ENCODE results near the gene HOXC10.

The HOXC10 gene

GRCh38 chr12:54028314-54029201 lies 43.6 kb downstream of the HOXC10 start, which contains the start of gene HOXC6:
TSS of gene HOXC6 (plus strand) at chr12:54028440. CDS start at chr12:54028522, 82 bp downstream.
- DNase-seq: no peak

GRCh38 chr12:54029529-54030441 lies 44.8 kb downstream of the HOXC10 start:
- DNase-seq: no peak

DNA sequence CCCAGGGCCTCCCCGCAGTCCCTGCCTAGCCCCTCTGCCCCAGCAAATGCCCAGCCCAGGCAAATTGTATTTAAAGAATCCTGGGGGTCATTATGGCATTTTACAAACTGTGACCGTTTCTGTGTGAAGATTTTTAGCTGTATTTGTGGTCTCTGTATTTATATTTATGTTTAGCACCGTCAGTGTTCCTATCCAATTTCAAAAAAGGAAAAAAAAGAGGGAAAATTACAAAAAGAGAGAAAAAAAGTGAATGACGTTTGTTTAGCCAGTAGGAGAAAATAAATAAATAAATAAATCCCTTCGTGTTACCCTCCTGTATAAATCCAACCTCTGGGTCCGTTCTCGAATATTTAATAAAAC lies 45.5 kb downstream of the HOXC10 start:
- no peak for DNase-seq

DNA sequence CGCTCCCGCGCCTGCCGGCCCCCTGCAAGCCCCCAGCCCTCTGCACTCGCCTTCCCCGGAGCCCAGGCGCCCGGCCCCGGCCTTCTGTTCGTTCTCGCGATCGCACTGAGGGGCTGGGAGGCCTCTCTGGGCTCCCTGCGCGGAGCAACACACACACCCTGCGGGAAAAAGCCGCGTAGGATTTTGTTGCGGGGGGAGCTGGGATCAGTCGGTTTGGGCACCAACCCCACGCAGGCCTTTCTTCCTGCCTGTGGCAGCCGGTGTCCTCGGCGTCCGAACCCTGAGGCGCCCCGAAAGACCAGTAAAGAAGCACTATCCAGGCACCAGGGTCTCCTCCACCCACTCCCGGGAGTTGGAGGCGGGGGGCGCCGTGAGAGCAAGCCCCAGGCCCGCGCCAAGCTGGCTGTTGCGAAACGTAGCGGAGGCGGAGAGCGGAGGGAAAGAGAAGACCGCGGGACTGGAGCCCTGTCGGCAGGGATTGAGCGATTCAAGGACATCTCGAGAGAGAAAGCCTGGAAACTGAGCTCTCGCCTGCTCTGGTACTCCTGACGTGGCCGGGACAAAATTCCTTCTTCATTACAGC lies 46.0 kb downstream of the HOXC10 start:
- no peak for DNase-seq

- no peak for DNase-seq
Observed at GRCh38 chr12:54031480-54031879, 46.5 kb downstream of the HOXC10 start.

GRCh38 chr12:54032086-54032619 lies 47.2 kb downstream of the HOXC10 start:
- DNase-seq: no peak

GRCh38 chr12:54032627-54033100 lies 47.7 kb downstream of the HOXC10 start, which contains the start of gene HOXC5:
TSS of gene HOXC5 (plus strand) at chr12:54033050. CDS start at chr12:54033123, 73 bp downstream.
- peak in 28 of 51 donors; percentile 1 to 49 (median 14) for DNase-seq

DNA sequence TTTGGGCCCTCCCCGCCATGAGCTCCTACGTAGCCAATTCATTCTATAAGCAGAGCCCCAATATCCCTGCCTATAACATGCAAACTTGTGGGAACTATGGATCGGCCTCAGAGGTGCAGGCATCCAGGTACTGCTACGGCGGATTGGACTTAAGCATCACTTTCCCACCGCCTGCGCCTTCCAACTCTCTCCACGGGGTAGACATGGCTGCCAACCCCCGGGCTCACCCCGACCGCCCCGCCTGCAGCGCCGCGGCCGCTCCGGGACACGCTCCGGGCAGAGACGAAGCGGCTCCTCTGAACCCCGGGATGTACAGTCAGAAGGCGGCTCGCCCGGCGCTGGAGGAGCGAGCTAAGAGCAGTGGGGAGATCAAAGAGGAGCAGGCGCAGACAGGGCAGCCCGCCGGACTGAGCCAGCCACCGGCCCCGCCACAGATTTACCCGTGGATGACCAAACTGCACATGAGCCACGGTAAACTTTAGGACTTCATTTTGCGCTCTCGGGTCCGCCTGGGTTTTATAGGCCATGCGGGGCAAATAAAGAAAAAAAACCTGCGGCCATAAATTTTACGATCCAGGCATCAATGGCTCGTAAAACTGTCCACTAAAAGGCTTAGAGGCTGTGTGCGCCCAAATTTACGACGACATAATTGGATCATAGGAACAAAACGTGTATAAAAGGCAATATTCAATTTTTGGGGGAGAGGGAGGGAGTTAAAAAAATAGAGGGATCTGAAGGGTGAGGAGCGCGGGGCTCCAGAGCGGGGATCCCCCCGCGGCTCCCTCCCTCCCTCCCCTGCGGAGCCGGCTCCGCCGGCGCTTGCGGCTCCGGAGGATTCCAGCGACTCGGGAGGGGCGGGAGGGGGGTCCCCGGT lies 48.4 kb downstream of the HOXC10 start:
- no peak for DNase-seq

GRCh38 chr12:54033980-54034784 lies 49.2 kb downstream of the HOXC10 start:
- DNase-seq: no peak

DNA sequence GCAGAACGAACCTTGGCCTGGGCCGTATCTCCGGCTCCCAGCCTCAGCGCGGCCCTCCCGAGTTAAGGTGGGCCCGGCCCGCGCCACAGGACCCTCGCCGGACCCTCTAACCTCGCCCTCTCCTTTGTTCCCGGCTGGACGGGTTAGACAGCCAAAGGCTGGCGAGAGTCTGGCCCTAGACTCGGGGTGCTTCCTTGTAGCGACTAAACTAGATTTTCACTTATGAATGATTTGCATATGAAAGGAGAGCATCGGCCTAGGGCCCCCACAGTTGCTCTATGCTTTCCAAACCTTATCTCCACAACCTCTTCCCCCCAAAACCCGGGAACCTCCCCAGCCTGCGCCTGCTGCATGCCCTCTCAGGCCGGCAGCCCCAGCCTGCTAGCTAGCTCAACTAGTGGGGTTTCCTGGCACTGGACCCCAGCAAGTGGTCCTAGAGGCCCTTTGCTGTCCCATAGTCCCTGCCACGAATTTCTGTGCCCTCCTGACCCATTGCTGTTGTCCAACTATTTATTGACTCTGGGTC lies 49.9 kb downstream of the HOXC10 start:
- DNase-seq: no peak

DNA sequence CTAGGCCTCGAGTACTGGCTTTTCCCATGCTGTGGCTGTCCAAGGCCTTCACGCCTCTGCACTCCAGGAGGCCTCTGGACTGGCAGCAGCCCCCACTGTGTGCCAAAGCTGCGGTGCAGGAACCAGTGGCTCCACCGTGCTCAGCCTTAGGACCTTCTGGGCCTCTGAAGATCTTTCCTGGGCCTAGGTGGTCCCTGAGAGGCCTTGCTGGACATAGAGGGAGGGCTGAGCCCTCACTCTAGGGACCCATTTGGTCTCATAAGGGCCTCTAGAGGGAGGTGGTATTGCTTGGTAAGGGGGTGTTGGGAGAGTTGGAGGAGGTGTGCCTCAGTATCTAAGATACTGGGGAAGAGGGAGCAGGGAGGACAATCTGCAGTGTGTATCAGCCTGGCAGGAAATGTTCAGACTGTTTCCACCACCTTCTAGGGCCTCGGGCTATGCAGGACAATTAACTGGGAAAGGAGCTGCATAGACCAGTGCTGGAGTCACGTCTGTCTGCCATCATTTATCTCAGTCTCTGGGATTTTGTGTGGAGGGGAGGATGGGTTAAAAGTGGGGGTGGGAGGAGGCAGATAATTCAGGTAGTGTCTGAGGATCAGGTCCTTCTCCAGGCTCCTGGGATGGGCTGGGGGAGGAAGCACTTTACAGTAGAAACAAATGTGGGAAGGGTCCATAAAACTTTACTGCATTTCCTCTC lies 50.8 kb downstream of the HOXC10 start:
- no peak for DNase-seq

DNA sequence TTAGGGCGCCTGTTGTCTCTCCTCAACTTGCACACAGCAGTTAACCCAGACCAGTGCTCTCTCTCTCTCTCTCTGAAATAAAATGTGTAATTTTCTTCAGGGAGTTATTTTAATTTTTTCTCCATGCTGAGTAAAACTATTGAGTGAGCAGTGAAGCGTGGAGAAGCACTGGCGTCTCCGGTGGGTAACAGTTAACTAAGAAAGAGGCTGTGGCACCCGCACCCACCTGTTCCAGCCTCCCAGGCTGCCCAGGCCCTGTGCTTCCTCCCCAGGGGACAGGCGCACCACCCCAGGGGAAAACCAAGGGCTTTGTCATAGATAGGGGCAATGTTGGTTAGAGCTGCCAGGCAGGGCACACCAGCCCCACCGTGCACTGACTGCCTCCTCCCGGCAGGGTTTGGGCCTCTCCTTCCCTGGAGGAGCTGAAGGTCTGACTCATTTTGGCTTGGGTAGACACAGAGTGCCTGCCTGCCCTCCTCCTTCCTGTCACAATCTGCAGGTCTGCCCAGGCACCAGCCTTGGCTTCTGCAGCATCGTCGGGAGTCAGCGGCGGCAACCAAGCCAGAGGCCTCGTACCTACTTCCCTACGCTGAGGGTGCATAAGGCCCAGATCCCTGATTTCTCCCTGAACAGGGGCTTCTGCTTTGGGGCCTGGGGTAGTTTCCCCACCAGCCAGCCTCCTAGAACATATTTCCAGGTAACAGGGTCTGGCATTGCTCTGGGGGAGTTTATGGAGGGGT lies 51.8 kb downstream of the HOXC10 start:
- DNase-seq: no peak

GRCh38 chr12:54037360-54038283 lies 52.7 kb downstream of the HOXC10 start:
- DNase-seq: no peak

GRCh38 chr12:54038284-54038870 lies 53.4 kb downstream of the HOXC10 start:
- no peak for DNase-seq

- no peak for DNase-seq
Observed at GRCh38 chr12:54038871-54039414, 54.0 kb downstream of the HOXC10 start.

Measured in hypothalamus (tissue), 51 donors.